PFSK-1 (cell line): ENCODE results near the gene GPSM1.

Experiments
- POLR2AphosphoS5 ChIP-seq: IDR thresholded peaks from 2 replicates; pipeline ENCODE4 v1.6.1; 2012; ENCODE audit warnings: low read depth, mild to moderate bottlenecking, control low read depth, low read length, moderate library complexity
- TAF1 ChIP-seq: IDR thresholded peaks from 2 replicates; pipeline ENCODE4 v1.6.1; 2012; ENCODE audit warnings: low read length, control low read depth, borderline replicate concordance; ENCODE audit not compliant: insufficient read depth
- TF ChIP-seq, protein P1 (sequence below), 2 experiments: IDR thresholded peaks; 2 replicates each; pipeline versions ENCODE4 v1.6.1 to v1.8.0; 2011 to 2012; ENCODE audit warnings: low read depth in 2 of 2, low read length in 2 of 2, control low read depth in 1 of 2, inconsistent platforms in 1 of 2, mild to moderate bottlenecking in 1 of 2, moderate library complexity in 1 of 2; ENCODE audit not compliant: insufficient read depth in 1 of 2

DNA sequence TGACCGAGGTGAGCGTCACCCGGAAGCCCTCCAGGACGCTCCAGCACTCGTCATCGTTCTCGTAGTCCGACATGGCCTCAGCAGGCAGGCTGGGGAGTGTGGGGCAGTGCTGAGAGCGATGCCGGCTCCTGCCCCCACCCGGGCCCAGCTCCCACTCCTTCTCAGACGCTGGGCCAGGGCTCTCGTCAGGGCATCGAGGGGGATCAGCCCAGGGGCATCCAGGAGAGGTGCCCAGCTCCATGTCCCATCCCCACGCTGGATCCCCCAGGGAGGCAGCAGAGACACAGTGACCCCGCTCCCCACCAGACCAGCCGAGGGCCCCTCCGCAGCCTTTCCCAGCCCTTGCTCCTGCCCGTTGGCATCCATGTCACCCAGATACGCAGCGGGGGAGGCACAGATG is 44.7 kb downstream of the GPSM1 start:
- TF ChIP-seq TAF1 (no peak), POLR2AphosphoS5 (no peak)
- TF ChIP-seq, protein P1, sequence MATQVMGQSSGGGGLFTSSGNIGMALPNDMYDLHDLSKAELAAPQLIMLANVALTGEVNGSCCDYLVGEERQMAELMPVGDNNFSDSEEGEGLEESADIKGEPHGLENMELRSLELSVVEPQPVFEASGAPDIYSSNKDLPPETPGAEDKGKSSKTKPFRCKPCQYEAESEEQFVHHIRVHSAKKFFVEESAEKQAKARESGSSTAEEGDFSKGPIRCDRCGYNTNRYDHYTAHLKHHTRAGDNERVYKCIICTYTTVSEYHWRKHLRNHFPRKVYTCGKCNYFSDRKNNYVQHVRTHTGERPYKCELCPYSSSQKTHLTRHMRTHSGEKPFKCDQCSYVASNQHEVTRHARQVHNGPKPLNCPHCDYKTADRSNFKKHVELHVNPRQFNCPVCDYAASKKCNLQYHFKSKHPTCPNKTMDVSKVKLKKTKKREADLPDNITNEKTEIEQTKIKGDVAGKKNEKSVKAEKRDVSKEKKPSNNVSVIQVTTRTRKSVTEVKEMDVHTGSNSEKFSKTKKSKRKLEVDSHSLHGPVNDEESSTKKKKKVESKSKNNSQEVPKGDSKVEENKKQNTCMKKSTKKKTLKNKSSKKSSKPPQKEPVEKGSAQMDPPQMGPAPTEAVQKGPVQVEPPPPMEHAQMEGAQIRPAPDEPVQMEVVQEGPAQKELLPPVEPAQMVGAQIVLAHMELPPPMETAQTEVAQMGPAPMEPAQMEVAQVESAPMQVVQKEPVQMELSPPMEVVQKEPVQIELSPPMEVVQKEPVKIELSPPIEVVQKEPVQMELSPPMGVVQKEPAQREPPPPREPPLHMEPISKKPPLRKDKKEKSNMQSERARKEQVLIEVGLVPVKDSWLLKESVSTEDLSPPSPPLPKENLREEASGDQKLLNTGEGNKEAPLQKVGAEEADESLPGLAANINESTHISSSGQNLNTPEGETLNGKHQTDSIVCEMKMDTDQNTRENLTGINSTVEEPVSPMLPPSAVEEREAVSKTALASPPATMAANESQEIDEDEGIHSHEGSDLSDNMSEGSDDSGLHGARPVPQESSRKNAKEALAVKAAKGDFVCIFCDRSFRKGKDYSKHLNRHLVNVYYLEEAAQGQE (IDR thresholded peaks at IDR 0.05; ENCODE audit: insufficient read depth in 1 of 2, low read depth in 2 of 2, low read length in 2 of 2), result no peak
